CD4-positive, alpha-beta T cell treated with Interleukin-4 for 4 hours (primary cell): ENCODE data around the gene PI4K2A.
A peak's percentile ranks its signal among the peaks of the same experiment; 100 is the strongest.
"Not testable (repeated sequence)": the region's sequence is repeated elsewhere in the genome, so short reads cannot be mapped to it uniquely, and the experiment has no call there.

ENCODE experiments used
- DNase-seq: peaks from one replicate; pipeline ENCODE4 v3.0.0-alpha.2; 2020

The PI4K2A gene

GRCh38 chr10:97676770-97677581 is 36.5 kb downstream of the PI4K2A start:
- peak; percentile 55 for DNase-seq

- no peak for DNase-seq
Observed at GRCh38 chr10:97679594-97679993, 39.1 kb downstream of the PI4K2A start.

GRCh38 chr10:97682042-97682441 is 41.6 kb downstream of the PI4K2A start:
- DNase-seq: no peak

- DNase-seq: no peak
Observed at GRCh38 chr10:97683556-97684367, 43.3 kb downstream of the PI4K2A start.

- not testable (repeated sequence) for DNase-seq
Observed at GRCh38 chr10:97684368-97684713, 43.9 kb downstream of the PI4K2A start.

GRCh38 chr10:97684866-97685394 is 44.5 kb downstream of the PI4K2A start:
- DNase-seq: no peak

- no peak for DNase-seq
Observed at GRCh38 chr10:97685395-97685958, 45.0 kb downstream of the PI4K2A start.

GRCh38 chr10:97686301-97686961 is 46.0 kb downstream of the PI4K2A start:
- peak; percentile 29 for DNase-seq

- DNase-seq: peak; percentile 93
Observed at GRCh38 chr10:97686962-97687784, 46.7 kb downstream of the PI4K2A start, which contains the start of gene AVPI1. TSS of gene AVPI1 (minus strand) at chr10:97687241. CDS start at chr10:97679905, 7,336 bp downstream.

GRCh38 chr10:97687785-97688781 is 47.6 kb downstream of the PI4K2A start:
- no peak for DNase-seq

- DNase-seq: no peak
Observed at GRCh38 chr10:97689559-97690020, 49.1 kb downstream of the PI4K2A start.

GRCh38 chr10:97690133-97690532 is 49.7 kb downstream of the PI4K2A start:
- DNase-seq: no peak

GRCh38 chr10:97698072-97698655 is 57.7 kb downstream of the PI4K2A start:
- not testable (repeated sequence) for DNase-seq

- DNase-seq: peak; percentile 67
Observed at GRCh38 chr10:97701438-97702069, 61.1 kb downstream of the PI4K2A start.

GRCh38 chr10:97703398-97704067 is 63.1 kb downstream of the PI4K2A start:
- no peak for DNase-seq

GRCh38 chr10:97704341-97704740 is 63.9 kb downstream of the PI4K2A start:
- DNase-seq: no peak

GRCh38 chr10:97705006-97705670 is 64.7 kb downstream of the PI4K2A start:
- no peak for DNase-seq

GRCh38 chr10:97707134-97707861 is 66.8 kb downstream of the PI4K2A start:
- DNase-seq: no peak
